PFSK-1 (cell line): ENCODE data around the gene LSM8.

Source experiments
- POLR2AphosphoS5 ChIP-seq: IDR thresholded peaks from 2 replicates; pipeline ENCODE4 v1.6.1; 2012; ENCODE audit warnings: low read depth, mild to moderate bottlenecking, control low read depth, low read length, moderate library complexity
- SIN3A ChIP-seq: IDR thresholded peaks from 2 replicates; pipeline ENCODE4 v1.6.1; 2012; ENCODE audit warnings: mild to moderate bottlenecking, low read length, moderate library complexity, borderline replicate concordance; ENCODE audit not compliant: insufficient read depth
- TAF1 ChIP-seq: IDR thresholded peaks from 2 replicates; pipeline ENCODE4 v1.6.1; 2012; ENCODE audit warnings: low read length, control low read depth, borderline replicate concordance; ENCODE audit not compliant: insufficient read depth
- TF ChIP-seq, protein P1 (sequence below), 2 experiments: IDR thresholded peaks; 2 replicates each; pipeline versions ENCODE4 v1.6.1 to v1.8.0; 2011 to 2012; ENCODE audit warnings: low read depth in 2 of 2, low read length in 2 of 2, control low read depth in 1 of 2, inconsistent platforms in 1 of 2, mild to moderate bottlenecking in 1 of 2, moderate library complexity in 1 of 2; ENCODE audit not compliant: insufficient read depth in 1 of 2

DNA sequence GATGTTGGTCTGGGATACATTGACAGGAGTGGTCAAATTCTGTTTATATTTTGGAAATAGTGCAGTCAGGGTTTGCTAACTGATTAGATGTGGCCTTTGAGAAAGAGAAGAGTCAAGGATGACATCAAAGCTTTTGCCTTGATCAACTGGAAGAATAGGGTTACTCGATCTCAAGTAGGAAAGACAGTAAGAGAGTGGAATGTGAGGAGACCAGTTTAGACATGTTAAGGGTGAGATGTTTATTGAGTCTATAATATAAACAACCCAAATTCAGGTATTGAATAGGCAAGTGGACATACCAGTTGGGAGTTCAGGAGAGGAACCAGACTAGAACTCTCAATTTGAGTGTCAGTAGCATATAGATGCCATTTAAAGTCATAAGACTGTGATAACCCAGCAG, 38.6 kb downstream of the LSM8 start:
- TF ChIP-seq POLR2AphosphoS5, result no peak
- no peak for TF ChIP-seq TAF1
- TF ChIP-seq SIN3A, result no peak
- TF ChIP-seq, protein P1, sequence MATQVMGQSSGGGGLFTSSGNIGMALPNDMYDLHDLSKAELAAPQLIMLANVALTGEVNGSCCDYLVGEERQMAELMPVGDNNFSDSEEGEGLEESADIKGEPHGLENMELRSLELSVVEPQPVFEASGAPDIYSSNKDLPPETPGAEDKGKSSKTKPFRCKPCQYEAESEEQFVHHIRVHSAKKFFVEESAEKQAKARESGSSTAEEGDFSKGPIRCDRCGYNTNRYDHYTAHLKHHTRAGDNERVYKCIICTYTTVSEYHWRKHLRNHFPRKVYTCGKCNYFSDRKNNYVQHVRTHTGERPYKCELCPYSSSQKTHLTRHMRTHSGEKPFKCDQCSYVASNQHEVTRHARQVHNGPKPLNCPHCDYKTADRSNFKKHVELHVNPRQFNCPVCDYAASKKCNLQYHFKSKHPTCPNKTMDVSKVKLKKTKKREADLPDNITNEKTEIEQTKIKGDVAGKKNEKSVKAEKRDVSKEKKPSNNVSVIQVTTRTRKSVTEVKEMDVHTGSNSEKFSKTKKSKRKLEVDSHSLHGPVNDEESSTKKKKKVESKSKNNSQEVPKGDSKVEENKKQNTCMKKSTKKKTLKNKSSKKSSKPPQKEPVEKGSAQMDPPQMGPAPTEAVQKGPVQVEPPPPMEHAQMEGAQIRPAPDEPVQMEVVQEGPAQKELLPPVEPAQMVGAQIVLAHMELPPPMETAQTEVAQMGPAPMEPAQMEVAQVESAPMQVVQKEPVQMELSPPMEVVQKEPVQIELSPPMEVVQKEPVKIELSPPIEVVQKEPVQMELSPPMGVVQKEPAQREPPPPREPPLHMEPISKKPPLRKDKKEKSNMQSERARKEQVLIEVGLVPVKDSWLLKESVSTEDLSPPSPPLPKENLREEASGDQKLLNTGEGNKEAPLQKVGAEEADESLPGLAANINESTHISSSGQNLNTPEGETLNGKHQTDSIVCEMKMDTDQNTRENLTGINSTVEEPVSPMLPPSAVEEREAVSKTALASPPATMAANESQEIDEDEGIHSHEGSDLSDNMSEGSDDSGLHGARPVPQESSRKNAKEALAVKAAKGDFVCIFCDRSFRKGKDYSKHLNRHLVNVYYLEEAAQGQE (IDR thresholded peaks at IDR 0.05; ENCODE audit: insufficient read depth in 1 of 2, low read depth in 2 of 2, low read length in 2 of 2), result no peak
